NCI-H187 (cell line): ENCODE results near the gene GABBR1.

Source experiments
- DNase-seq, 2 experiments: peaks; one replicate each; lab custom pipeline; 2025; lab: John Stamatoyannopoulos, UW

The GABBR1 gene

GRCh38 chr6:29527564-29527963 lies 105.4 kb downstream of the GABBR1 start:
- no peak for DNase-seq

GRCh38 chr6:29527126-29527525 lies 105.9 kb downstream of the GABBR1 start:
- no peak for DNase-seq

GRCh38 chr6:29525311-29525639 lies 107.7 kb downstream of the GABBR1 start:
- no peak for DNase-seq

- DNase-seq = no peak
Observed at GRCh38 chr6:29524444-29525310, 108.3 kb downstream of the GABBR1 start.

- DNase-seq = no peak
Observed at GRCh38 chr6:29524044-29524443, 108.9 kb downstream of the GABBR1 start.

- DNase-seq = no peak
Observed at GRCh38 chr6:29522227-29522626, 110.8 kb downstream of the GABBR1 start.

GRCh38 chr6:29521006-29521680 lies 111.8 kb downstream of the GABBR1 start:
- DNase-seq = no peak

- no peak for DNase-seq
Observed at GRCh38 chr6:29520232-29520631, 112.8 kb downstream of the GABBR1 start.

GRCh38 chr6:29519291-29520010 lies 113.5 kb downstream of the GABBR1 start:
- no peak for DNase-seq

- DNase-seq = no peak
Observed at GRCh38 chr6:29517728-29518440, 115.1 kb downstream of the GABBR1 start.

- DNase-seq = no peak
Observed at GRCh38 chr6:29517245-29517644, 115.7 kb downstream of the GABBR1 start.

GRCh38 chr6:29516108-29516507 lies 116.9 kb downstream of the GABBR1 start:
- DNase-seq = no peak

GRCh38 chr6:29510746-29511300 lies 122.2 kb downstream of the GABBR1 start:
- DNase-seq = no peak

- no peak for DNase-seq
Observed at GRCh38 chr6:29510202-29510601, 122.8 kb downstream of the GABBR1 start.
